Astrocyte (in vitro differentiated cells and primary cell): Measurements from ENCODE around the gene CRELD2. TPM values are rescaled to one million over a fixed set of nuclear protein-coding genes. Genes with fewer than 3 reads are reported as not detected.

Experiments used
- DNase-seq: peaks from one replicate; pipeline ENCODE4 v3.0.0-alpha.2; 2010; ENCODE audit warnings: low read depth
- FAIRE-seq: peaks from 2 replicates; lab custom pipeline; 2011; peaks lifted over from hg19 to GRCh38; lab: Jason Lieb, UNC
- H2AFZ ChIP-seq: 2 replicates; pipeline ENCODE4 v1.6.0; 2012; ENCODE audit warnings: low read depth, low read length, inconsistent platforms
- H3K27ac ChIP-seq: 2 replicates; pipeline ENCODE4 v1.5.1; 2011; ENCODE audit warnings: low read depth, low read length, inconsistent platforms
- H3K27me3 ChIP-seq: 2 replicates; pipeline ENCODE4 v1.6.0; 2011; ENCODE audit warnings: low read length, inconsistent platforms; ENCODE audit not compliant: insufficient read depth
- H3K36me3 ChIP-seq: 2 replicates; pipeline ENCODE4 v1.5.1; 2011; ENCODE audit warnings: low read length, inconsistent platforms; ENCODE audit not compliant: insufficient read depth
- H3K4me1 ChIP-seq: 2 replicates; pipeline ENCODE4 v1.5.1; 2011; ENCODE audit warnings: low read length, inconsistent platforms; ENCODE audit not compliant: insufficient read depth
- H3K4me2 ChIP-seq: 2 replicates; pipeline ENCODE4 v1.6.0; 2012; ENCODE audit warnings: low read length, inconsistent platforms
- H3K4me3 ChIP-seq: 2 replicates; pipeline ENCODE4 v1.5.1; 2011; ENCODE audit warnings: low read depth, mild to moderate bottlenecking, low read length, inconsistent platforms; ENCODE audit not compliant: insufficient read depth
- H3K79me2 ChIP-seq: 2 replicates; pipeline ENCODE4 v1.6.0; 2012; ENCODE audit warnings: mild to moderate bottlenecking, low read length, inconsistent platforms; ENCODE audit not compliant: insufficient read depth
- H3K9ac ChIP-seq: 2 replicates; pipeline ENCODE4 v1.6.0; 2012; ENCODE audit warnings: mild to moderate bottlenecking, low read length, inconsistent platforms
- H3K9me3 ChIP-seq: 2 replicates; pipeline ENCODE4 v1.5.1; 2012; ENCODE audit warnings: low read depth, mild to moderate bottlenecking, low read length, inconsistent platforms; ENCODE audit not compliant: insufficient read depth
- H4K20me1 ChIP-seq: 2 replicates; pipeline ENCODE4 v1.6.0; 2012; ENCODE audit warnings: low read length, inconsistent platforms; ENCODE audit not compliant: insufficient read depth
- H3K27ac Mint-ChIP-seq: one replicate; pipeline ENCODE4 v1.8.0; 2021; ENCODE audit warnings: mild to moderate bottlenecking, mixed read lengths; ENCODE audit not compliant: unreplicated experiment
- H3K27me3 Mint-ChIP-seq: one replicate; pipeline ENCODE4 v1.8.0; 2021; ENCODE audit warnings: low read depth, mixed read lengths; ENCODE audit not compliant: unreplicated experiment
- H3K36me3 Mint-ChIP-seq: one replicate; pipeline ENCODE4 v1.8.0; 2021; ENCODE audit warnings: low read depth, mixed read lengths; ENCODE audit not compliant: unreplicated experiment
- H3K4me1 Mint-ChIP-seq: one replicate; pipeline ENCODE4 v1.8.0; 2021; ENCODE audit warnings: low read depth, mixed read lengths; ENCODE audit not compliant: unreplicated experiment
- H3K4me3 Mint-ChIP-seq: one replicate; pipeline ENCODE4 v1.8.0; 2021; ENCODE audit warnings: mild to moderate bottlenecking, moderate library complexity, mixed read lengths; ENCODE audit not compliant: unreplicated experiment
- H3K9me3 Mint-ChIP-seq: one replicate; pipeline ENCODE4 v1.8.0; 2021; ENCODE audit warnings: mild to moderate bottlenecking, mixed read lengths; ENCODE audit not compliant: unreplicated experiment
- EZH2 ChIP-seq: IDR thresholded peaks from 2 replicates; pipeline ENCODE4 v1.6.1; 2012; ENCODE audit warnings: mild to moderate bottlenecking, low read length, inconsistent platforms; ENCODE audit not compliant: insufficient read depth
- total RNA-seq: library from RNA; stranded (reverse); gene quantifications from 2 replicates; pipeline ENCODE4 v1.2.1, GENCODE V29; 2021
- TF ChIP-seq, protein P1 (sequence below): IDR thresholded peaks from 2 replicates; pipeline ENCODE4 v1.5.1; 2011; ENCODE audit warnings: low read depth, mild to moderate bottlenecking, inconsistent platforms, low read length, moderate library complexity; ENCODE audit not compliant: insufficient read depth

The CRELD2 gene
- total RNA-seq, 1 donor from 2014 or later: 49.6 TPM

DNA sequence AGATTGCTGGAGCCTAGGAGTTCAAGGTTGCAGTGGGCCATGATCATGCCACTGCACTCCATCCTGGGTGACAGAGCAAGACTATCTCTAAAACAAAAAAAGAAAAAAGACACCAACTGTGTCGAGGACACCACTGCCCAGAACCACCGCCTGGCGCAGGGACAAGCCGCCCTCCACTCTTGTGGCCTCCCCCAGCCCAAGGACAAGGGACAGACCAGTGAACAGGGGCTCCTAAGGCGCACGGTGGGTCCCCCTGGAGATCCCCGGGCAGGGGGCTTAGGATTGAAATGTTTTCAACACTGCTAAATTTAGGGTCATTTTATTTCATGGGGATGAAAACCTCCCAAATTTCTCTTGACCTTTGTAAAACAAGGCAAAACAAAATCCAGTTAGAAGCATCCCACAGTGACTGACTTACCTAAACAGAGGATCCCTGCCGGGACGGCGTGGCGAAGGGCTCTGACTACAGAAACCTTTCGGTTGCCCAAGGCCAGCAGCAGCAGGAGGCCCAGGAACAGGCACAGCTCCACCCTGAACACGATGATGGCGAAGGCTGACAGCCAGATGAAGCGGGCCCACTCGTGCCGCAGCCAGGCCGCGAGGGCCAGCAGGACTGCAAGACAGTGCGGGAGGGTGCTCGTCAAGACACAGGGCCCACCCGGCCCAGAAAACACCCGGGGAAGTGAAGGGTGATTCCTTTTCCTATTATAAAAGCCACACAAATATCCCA is 8.8 kb upstream of the CRELD2 start:
- Mint-ChIP-seq H3K4me3 (no peak overlapping the region), H3K27me3 (no peaks in the 10 kb centered on the region), H3K36me3 (peaks cover 23% of the 10 kb centered on the region), H3K4me1 (no peaks in the 10 kb centered on the region), H3K9me3 (peaks cover 2% of the 10 kb centered on the region), H3K27ac (no peak overlapping the region)
- TF ChIP-seq, protein P1, sequence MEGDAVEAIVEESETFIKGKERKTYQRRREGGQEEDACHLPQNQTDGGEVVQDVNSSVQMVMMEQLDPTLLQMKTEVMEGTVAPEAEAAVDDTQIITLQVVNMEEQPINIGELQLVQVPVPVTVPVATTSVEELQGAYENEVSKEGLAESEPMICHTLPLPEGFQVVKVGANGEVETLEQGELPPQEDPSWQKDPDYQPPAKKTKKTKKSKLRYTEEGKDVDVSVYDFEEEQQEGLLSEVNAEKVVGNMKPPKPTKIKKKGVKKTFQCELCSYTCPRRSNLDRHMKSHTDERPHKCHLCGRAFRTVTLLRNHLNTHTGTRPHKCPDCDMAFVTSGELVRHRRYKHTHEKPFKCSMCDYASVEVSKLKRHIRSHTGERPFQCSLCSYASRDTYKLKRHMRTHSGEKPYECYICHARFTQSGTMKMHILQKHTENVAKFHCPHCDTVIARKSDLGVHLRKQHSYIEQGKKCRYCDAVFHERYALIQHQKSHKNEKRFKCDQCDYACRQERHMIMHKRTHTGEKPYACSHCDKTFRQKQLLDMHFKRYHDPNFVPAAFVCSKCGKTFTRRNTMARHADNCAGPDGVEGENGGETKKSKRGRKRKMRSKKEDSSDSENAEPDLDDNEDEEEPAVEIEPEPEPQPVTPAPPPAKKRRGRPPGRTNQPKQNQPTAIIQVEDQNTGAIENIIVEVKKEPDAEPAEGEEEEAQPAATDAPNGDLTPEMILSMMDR: no peak
- TF ChIP-seq EZH2: no peak
- Histone ChIP-seq H3K9me3 (no peaks in the 10 kb centered on the region), H3K27me3 (no peaks in the 10 kb centered on the region), H3K79me2 (no peaks in the 10 kb centered on the region), H3K9ac (no peak overlapping the region), H3K4me1 (no peaks in the 10 kb centered on the region), H3K4me3 (no peak overlapping the region), H3K27ac (no peak overlapping the region), H4K20me1 (peaks cover 38% of the 10 kb centered on the region), H3K36me3 (peaks cover 3% of the 10 kb centered on the region), H2AFZ (no peak overlapping the region), H3K4me2 (no peak overlapping the region)
- no peak for FAIRE-seq
- no peak for DNase-seq

DNA sequence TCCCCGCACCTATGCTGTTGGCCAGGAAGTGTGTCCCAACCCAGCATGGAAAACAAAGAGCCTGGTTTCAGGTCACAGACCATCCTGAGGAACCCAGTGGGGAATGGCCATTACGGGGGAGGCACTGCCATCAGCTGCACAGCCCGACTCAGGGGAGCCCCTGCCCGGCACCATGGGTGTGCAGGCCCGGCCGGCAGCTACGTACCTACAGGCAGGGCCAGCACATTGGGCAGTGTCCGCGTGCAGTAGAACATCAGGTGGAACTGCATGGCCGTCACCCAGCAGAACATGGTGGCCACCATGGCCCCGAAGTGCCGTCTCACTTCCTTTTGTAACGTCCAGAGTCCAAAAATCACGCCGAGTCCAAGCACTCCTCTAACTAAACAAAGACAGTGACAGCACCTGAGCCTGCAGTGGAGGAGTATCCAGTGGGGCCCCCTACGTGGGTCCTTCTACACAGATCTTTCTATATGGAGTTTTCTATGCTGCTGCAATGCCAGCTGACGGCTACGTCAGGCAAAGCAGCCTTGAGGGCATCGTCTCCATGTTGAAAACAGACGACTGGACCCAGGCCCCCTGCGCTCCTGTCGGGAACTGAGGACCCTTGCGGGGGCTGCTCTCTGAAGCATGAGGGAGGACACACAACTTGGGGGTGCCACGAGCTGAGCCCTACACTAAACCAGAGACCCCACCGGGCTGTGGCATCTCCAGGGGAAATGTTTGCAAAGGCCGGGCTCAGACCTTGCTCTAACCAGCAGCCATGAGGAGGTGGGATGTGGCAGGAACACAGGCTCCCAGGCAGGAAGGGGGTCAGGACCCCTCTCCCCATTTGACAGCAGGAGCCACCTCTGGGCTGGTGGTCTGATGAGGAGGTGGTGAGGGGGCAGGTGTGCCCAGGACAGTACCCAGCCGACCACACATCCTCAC is 7.9 kb upstream of the CRELD2 start:
- DNase-seq: no peak
- Histone ChIP-seq H3K4me3 (no peak overlapping the region), H3K79me2 (no peaks in the 10 kb centered on the region), H3K9me3 (no peaks in the 10 kb centered on the region), H3K27ac (no peak overlapping the region), H4K20me1 (peaks cover 34% of the 10 kb centered on the region), H3K9ac (no peak overlapping the region), H3K36me3 (peaks cover 3% of the 10 kb centered on the region), H3K4me1 (no peaks in the 10 kb centered on the region), H3K4me2 (no peak overlapping the region), H2AFZ (no peak overlapping the region), H3K27me3 (no peaks in the 10 kb centered on the region)
- Mint-ChIP-seq H3K36me3 (peaks cover 19% of the 10 kb centered on the region), H3K27ac (no peak overlapping the region), H3K9me3 (peaks cover 2% of the 10 kb centered on the region), H3K27me3 (no peaks in the 10 kb centered on the region), H3K4me3 (no peak overlapping the region), H3K4me1 (no peaks in the 10 kb centered on the region)
- TF ChIP-seq, protein P1: no peak
- no peak for TF ChIP-seq EZH2
- no peak for FAIRE-seq
